ENCODE results near the gene IL1R1. TPM values are rescaled to one million over a fixed set of nuclear protein-coding genes. Genes with fewer than 3 reads are reported as not detected.

Gene IL1R1
- total RNA-seq, 4 donors from 2014 or later = 20.0 to 157 (median 38.9) TPM

GRCh38 chr2:102193074-102193473 is 50.5 kb downstream of the IL1R1 start:
- no peak overlapping the region for H3K27ac ChIP-seq
- H3K4me1 ChIP-seq = no peaks in the 10 kb centered on the region
- TF ChIP-seq, protein P1, sequence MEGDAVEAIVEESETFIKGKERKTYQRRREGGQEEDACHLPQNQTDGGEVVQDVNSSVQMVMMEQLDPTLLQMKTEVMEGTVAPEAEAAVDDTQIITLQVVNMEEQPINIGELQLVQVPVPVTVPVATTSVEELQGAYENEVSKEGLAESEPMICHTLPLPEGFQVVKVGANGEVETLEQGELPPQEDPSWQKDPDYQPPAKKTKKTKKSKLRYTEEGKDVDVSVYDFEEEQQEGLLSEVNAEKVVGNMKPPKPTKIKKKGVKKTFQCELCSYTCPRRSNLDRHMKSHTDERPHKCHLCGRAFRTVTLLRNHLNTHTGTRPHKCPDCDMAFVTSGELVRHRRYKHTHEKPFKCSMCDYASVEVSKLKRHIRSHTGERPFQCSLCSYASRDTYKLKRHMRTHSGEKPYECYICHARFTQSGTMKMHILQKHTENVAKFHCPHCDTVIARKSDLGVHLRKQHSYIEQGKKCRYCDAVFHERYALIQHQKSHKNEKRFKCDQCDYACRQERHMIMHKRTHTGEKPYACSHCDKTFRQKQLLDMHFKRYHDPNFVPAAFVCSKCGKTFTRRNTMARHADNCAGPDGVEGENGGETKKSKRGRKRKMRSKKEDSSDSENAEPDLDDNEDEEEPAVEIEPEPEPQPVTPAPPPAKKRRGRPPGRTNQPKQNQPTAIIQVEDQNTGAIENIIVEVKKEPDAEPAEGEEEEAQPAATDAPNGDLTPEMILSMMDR (IDR thresholded peaks at IDR 0.05) = no peak
- TF ChIP-seq POLR2A (IDR thresholded peaks at IDR 0.05) = no peak
- no peaks in the 10 kb centered on the region for H3K36me3 ChIP-seq
- no peaks in the 10 kb centered on the region for H3K9me3 ChIP-seq
- no peak overlapping the region for H3K4me3 ChIP-seq
- H3K27me3 ChIP-seq = no peaks in the 10 kb centered on the region
- DNase-seq = no peak

- no peak for DNase-seq
These were observed 52.2 kb downstream of the IL1R1 start for GRCh38 chr2:102194609-102195268.

DNA sequence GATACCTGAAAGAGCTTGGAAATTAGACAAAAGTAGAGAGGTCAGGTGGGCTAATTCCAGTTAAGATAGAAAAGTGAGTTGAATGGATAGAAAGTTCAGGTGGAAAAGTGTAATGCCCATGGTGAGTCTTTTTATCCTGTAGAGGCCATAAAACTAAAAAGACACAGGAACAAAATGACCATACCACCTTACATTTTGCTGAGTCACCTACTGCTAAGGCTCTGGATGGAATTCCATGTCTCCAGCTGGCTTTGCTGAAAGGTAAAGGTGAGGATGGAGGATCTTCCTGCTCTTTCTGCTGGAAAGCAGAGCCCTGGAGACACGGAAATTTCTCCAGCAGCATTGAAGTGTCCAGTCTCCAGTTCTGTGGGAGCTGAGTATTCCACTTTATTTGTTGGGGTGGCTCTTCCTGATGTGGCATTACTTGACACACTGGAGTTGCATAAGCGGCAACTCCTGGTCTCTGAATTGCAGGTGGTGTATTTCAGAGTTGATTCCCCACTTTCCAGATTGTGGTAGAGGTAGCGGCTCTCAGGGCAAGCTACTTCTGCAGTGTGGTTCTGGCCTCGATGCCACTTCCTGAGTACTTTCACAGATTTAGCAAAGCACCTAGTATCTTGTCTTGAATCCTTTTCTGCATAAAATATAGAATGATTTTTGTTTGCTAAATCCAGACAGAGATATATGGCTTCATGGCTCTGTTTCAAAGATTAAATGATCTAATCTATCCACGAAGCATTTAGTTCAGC is 55.0 kb downstream of the IL1R1 start:
- no peak overlapping the region for H3K27ac ChIP-seq
- TF ChIP-seq, protein P1 (IDR thresholded peaks at IDR 0.05) = no peak
- TF ChIP-seq POLR2A (IDR thresholded peaks at IDR 0.05) = no peak
- H3K4me3 ChIP-seq = no peak overlapping the region
- H3K4me1 ChIP-seq = no peaks in the 10 kb centered on the region
- H3K36me3 ChIP-seq = no peaks in the 10 kb centered on the region
- H3K27me3 ChIP-seq = no peaks in the 10 kb centered on the region
- no peaks in the 10 kb centered on the region for H3K9me3 ChIP-seq
- no peak for DNase-seq

More at GRCh38 chr2:102194609-102195268, 52.2 kb downstream of the IL1R1 start:
- TF ChIP-seq POLR2A (IDR thresholded peaks at IDR 0.05) = no peak
- TF ChIP-seq, protein P1 (IDR thresholded peaks at IDR 0.05) = no peak
- Histone ChIP-seq H3K4me3 (no peak overlapping the region), H3K27me3 (no peaks in the 10 kb centered on the region), H3K36me3 (no peaks in the 10 kb centered on the region), H3K4me1 (no peaks in the 10 kb centered on the region), H3K27ac (no peak overlapping the region), H3K9me3 (no peaks in the 10 kb centered on the region)

- Histone ChIP-seq H3K4me3 (no peak overlapping the region), H3K27me3 (no peaks in the 10 kb centered on the region), H3K4me1 (no peaks in the 10 kb centered on the region), H3K36me3 (no peaks in the 10 kb centered on the region), H3K9me3 (no peaks in the 10 kb centered on the region), H3K27ac (no peak overlapping the region)
- no peak for DNase-seq
- TF ChIP-seq POLR2A (IDR thresholded peaks at IDR 0.05) = no peak
- TF ChIP-seq, protein P1 (IDR thresholded peaks at IDR 0.05) = no peak
These were observed 58.0 kb downstream of the IL1R1 start for GRCh38 chr2:102200539-102200938.

GRCh38 chr2:102204638-102205037 is 62.1 kb downstream of the IL1R1 start:
- TF ChIP-seq, protein P1 (IDR thresholded peaks at IDR 0.05) = no peak
- no peak for TF ChIP-seq POLR2A (IDR thresholded peaks at IDR 0.05)
- Histone ChIP-seq H3K27ac (no peak overlapping the region), H3K27me3 (no peaks in the 10 kb centered on the region), H3K4me3 (no peak overlapping the region), H3K9me3 (no peaks in the 10 kb centered on the region), H3K4me1 (no peaks in the 10 kb centered on the region), H3K36me3 (no peaks in the 10 kb centered on the region)
- DNase-seq = no peak
